ENCODE data around the gene GAB1. TPM values are rescaled to one million over a fixed set of nuclear protein-coding genes. Genes with fewer than 3 reads are reported as not detected.

Gene GAB1
- total RNA-seq, 6 donors from 2014 or later = 47.1 to 77.6 (median 56.9) TPM

- DNase-seq = peak in 1 of 2 donors; percentile 6
- 83% methylated on average over 12 of the region's 12 CpGs for WGBS, 2 donors
- TF ChIP-seq, protein P1, sequence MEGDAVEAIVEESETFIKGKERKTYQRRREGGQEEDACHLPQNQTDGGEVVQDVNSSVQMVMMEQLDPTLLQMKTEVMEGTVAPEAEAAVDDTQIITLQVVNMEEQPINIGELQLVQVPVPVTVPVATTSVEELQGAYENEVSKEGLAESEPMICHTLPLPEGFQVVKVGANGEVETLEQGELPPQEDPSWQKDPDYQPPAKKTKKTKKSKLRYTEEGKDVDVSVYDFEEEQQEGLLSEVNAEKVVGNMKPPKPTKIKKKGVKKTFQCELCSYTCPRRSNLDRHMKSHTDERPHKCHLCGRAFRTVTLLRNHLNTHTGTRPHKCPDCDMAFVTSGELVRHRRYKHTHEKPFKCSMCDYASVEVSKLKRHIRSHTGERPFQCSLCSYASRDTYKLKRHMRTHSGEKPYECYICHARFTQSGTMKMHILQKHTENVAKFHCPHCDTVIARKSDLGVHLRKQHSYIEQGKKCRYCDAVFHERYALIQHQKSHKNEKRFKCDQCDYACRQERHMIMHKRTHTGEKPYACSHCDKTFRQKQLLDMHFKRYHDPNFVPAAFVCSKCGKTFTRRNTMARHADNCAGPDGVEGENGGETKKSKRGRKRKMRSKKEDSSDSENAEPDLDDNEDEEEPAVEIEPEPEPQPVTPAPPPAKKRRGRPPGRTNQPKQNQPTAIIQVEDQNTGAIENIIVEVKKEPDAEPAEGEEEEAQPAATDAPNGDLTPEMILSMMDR (IDR thresholded peaks at IDR 0.05) = no peak
- TF ChIP-seq POLR2AphosphoS5 (IDR thresholded peaks at IDR 0.05) (no peak), POLR2A (IDR thresholded peaks at IDR 0.05) (no peak), EP300 (IDR thresholded peaks at IDR 0.05) (no peak)
- Histone ChIP-seq H3K27ac (no peak overlapping the region), H3K4me3 (no peak overlapping the region), H3K27me3 (no peaks in the 10 kb centered on the region), H3K4me1 (no peaks in the 10 kb centered on the region), H3K36me3 (peaks cover 0 to 27% (median 10%) of the 10 kb centered on the region in 4 donors), H3K9me3 (no peaks in the 10 kb centered on the region)
- no peak for ATAC-seq (ENCODE audit: low FRiP score in 2 of 2)
These were observed 81.2 kb downstream of the GAB1 start for GRCh38 chr4:143417679-143418403.

DNA sequence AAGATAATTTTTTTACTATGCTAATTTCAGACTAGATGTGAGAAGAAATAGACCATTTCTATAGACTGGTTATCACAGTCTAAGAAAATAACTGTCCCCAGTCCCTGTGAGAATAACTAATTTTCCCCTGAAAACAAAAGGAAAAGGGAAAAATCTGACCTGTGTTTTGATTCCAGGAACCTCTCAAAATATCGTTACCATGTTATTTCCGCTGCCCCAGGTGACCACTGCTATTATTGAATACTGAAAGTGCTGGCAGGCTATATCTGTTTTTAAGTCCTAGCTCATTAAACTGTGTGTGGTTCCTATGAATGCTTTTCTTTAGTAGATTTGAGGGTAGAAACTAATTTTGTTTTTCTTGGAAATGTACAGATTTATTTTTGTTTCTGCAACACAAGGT, 83.6 kb downstream of the GAB1 start:
- TF ChIP-seq POLR2AphosphoS5 (IDR thresholded peaks at IDR 0.05) (no peak), EP300 (IDR thresholded peaks at IDR 0.05) (no peak), POLR2A (IDR thresholded peaks at IDR 0.05) (no peak)
- TF ChIP-seq, protein P1 (IDR thresholded peaks at IDR 0.05) = no peak
- DNase-seq (no peak), ATAC-seq (ENCODE audit: low FRiP score in 2 of 2) (no peak)
- H3K4me1 ChIP-seq = no peaks in the 10 kb centered on the region
- 83 to 88% methylated on average over 2 of the region's 2 CpGs for WGBS, 2 donors
- H3K4me3 ChIP-seq = no peak overlapping the region
- peaks cover 0 to 31% (median 10%) of the 10 kb centered on the region in 4 donors for H3K36me3 ChIP-seq
- no peak overlapping the region for H3K27ac ChIP-seq
- H3K9me3 ChIP-seq = no peaks in the 10 kb centered on the region
- no peaks in the 10 kb centered on the region for H3K27me3 ChIP-seq

DNA sequence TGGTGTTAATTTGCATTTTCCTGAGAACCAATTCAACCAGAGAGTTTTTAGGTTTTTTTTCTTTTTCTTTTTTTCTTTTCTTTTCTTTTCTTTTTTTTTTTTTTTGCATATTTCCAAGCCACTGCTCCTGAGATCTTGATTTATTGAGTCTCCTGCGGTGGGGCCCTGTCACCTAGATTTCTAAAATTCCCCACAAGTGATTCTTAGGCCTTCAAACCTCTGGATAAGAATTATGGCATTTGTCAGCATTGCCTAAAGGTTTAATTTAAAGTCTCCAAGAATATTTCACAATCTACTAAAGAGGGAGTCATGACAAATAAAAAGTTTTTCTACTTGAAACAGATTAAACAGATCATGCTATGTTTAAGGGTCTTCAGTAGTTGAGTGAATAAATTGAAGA, 84.9 kb downstream of the GAB1 start:
- H3K27ac ChIP-seq = no peak overlapping the region
- H3K9me3 ChIP-seq = no peaks in the 10 kb centered on the region
- H3K4me3 ChIP-seq = no peak overlapping the region
- H3K4me1 ChIP-seq = no peaks in the 10 kb centered on the region
- peaks cover 0 to 23% (median 7%) of the 10 kb centered on the region in 4 donors for H3K36me3 ChIP-seq
- 80 to 91% methylated on average over 1 of the region's 1 CpG for WGBS, 2 donors
- no peak for TF ChIP-seq EP300 (IDR thresholded peaks at IDR 0.05)
- no peak for TF ChIP-seq POLR2AphosphoS5 (IDR thresholded peaks at IDR 0.05)
- TF ChIP-seq, protein P1 (IDR thresholded peaks at IDR 0.05) = no peak
- TF ChIP-seq POLR2A (IDR thresholded peaks at IDR 0.05) = no peak
- ATAC-seq (ENCODE audit: low FRiP score in 2 of 2) (no peak), DNase-seq (no peak)
- H3K27me3 ChIP-seq = no peaks in the 10 kb centered on the region

GRCh38 chr4:143424276-143424675, 87.6 kb downstream of the GAB1 start:
- Histone ChIP-seq H3K4me1 (no peaks in the 10 kb centered on the region), H3K27me3 (no peaks in the 10 kb centered on the region), H3K9me3 (no peaks in the 10 kb centered on the region), H3K36me3 (peaks cover 0 to 9% (median 3%) of the 10 kb centered on the region in 4 donors), H3K27ac (no peak overlapping the region), H3K4me3 (no peak overlapping the region)
- ATAC-seq (ENCODE audit: low FRiP score in 2 of 2) = no peak
- TF ChIP-seq POLR2A (IDR thresholded peaks at IDR 0.05) = no peak
- TF ChIP-seq POLR2AphosphoS5 (IDR thresholded peaks at IDR 0.05) = no peak
- no peak for TF ChIP-seq EP300 (IDR thresholded peaks at IDR 0.05)
- TF ChIP-seq, protein P1 (IDR thresholded peaks at IDR 0.05) = no peak
- DNase-seq = no peak

All from upper lobe of left lung (tissue), 6 donors.